GM23248 (cell line): ENCODE results near the gene CCDC78.

Experiments used
- EZH2 ChIP-seq: fragments of 200-600 bp; sonication (generic); IDR thresholded peaks from 2 replicates; pipeline ENCODE4 v1.6.1; 2018; ENCODE audit warnings: antibody characterized with exemption, mild to moderate bottlenecking; ENCODE audit not compliant: insufficient read depth, poor library complexity, severe bottlenecking
- EZH2phosphoT487 ChIP-seq: fragments of 200-600 bp; sonication (generic); IDR thresholded peaks from 2 replicates; pipeline ENCODE4 v1.6.1; 2018; ENCODE audit warnings: antibody characterized with exemption, moderate library complexity, mild to moderate bottlenecking, low read depth; ENCODE audit not compliant: insufficient read depth

DNA sequence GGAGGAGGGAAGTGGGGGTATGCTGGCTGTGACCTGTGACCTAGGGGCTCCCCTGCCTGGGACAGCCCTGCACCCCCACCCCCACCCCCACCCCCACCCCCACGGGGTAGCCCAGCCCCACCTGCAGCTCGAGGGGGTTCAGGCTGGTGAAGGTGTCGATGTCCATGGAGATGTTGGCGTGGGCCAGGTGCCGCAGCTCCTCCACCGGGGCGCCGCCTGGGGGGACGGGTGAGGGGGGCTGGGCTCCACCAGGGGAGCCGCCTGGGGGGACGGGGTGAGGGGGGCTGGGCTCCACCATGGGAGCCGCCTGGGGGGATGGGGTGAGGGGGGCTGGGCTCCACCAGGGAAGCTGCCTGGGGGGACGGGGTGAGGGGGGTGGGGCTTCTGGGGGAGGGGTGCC, 44.2 kb upstream of the CCDC78 start:
- TF ChIP-seq EZH2 (no peak), EZH2phosphoT487 (no peak)
